NCI-H82 (cell line): ENCODE measurements around the gene COG4.

ENCODE experiments used
- DNase-seq: peaks from one replicate; lab custom pipeline; 2025; lab: John Stamatoyannopoulos, UW

The COG4 gene

GRCh38 chr16:70526403-70526802 lies 3.0 kb upstream of the COG4 start:
- DNase-seq = no peak

- peak; percentile 37 for DNase-seq
These were observed 1.1 kb upstream of the COG4 start for GRCh38 chr16:70524399-70524825.

DNA sequence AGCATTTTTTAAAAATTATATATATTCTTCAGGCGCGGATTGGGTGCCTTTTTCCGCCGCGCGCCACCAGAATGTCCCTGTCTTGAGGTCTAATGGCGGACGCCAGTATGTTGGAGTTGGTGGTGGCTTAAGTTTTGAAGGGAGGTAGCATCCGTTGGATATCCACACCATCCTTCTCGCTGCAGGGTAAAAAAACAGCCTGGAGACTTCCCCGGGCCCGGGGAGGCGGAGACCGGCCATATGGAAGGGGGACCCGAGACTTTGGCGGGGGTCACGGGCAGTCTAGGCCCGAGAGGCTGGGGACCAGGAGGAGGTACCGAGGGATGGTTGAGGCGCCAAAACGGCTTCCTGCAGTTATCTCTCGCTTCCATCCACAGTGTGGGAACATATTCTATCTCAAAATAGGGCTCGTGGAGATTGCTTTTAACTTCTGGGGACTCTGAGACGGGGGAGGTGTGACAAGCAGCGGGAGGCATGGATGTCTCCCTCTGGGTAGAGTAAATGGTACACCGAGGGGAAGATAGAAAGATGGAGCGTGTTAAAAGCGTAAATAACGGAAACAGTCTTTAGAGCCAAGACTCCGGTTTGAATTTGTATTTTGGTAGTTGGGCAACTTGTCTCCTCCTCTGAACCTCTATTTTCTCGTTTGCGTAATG lies 517 bp upstream of the COG4 start, which contains the start of gene SF3B3:
SF3B3 (plus strand) TSS at position 74 of the 656 bp plus-strand sequence. CDS start 2,841 bp downstream, outside the sequence.
- peak; percentile 87 for DNase-seq

- peak; percentile 2 for DNase-seq
These were observed 908 bp downstream of the COG4 start for GRCh38 chr16:70522216-70523075.

GRCh38 chr16:70520612-70521297 lies 2.6 kb downstream of the COG4 start:
- no peak for DNase-seq

DNA sequence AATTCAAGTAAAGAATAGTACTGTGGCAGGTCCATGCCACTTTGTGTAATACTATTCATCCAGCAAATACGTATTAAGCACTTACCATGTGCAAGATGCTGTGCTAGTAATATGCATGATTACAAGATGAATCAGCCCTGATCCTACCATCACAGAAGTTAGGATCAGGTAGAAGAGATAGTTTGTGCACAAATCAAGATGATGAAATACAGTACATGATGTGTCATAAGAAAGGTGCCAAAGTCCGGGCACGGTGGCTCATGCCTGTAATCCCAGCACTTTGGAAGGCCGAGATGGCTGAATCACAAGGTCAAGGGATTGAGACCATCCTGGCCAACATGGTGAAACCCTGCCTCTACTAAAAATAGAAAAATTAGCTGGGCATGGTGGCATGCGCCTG lies 10.9 kb downstream of the COG4 start:
- no peak for DNase-seq

DNA sequence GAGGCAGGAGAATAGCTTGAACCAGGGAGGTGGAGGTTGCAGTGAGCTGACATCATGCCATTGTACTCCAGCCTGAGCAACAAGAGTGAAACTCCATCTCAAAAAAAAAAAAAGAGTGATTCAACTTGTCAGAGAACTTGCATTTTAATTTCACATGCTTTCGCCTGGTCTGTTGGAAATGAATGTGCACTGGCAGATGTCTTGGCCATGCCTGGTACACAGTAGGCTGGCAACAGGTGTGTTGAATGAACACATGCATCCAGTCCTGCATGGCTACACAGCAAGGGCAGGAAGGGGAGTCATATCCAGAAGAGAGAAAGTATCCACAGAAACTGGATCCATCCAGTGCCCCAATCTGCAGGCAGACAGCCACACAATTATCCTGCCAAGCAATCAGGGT lies 11.5 kb downstream of the COG4 start:
- no peak for DNase-seq

- DNase-seq = no peak
These were observed 13.1 kb downstream of the COG4 start for GRCh38 chr16:70510216-70510615.

DNA sequence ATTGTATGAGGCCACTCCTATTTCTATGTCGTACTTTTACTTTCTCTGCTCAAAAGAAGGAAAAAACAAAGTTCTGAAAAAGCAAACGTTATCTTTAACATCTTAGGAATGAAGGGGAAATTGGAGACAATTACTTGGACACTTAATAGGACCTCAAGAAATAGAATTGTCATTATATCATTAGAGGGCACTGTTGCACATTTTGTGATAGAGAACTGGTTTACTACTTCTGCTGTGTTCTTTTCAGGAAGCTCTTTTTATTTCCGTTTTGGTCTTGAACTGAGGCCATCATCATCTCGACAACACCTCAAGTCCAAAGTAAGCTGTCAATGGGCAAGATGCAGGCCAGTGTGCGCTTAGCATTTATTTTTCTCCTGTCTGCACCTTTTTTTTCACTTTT lies 14.6 kb downstream of the COG4 start:
- no peak for DNase-seq

DNA sequence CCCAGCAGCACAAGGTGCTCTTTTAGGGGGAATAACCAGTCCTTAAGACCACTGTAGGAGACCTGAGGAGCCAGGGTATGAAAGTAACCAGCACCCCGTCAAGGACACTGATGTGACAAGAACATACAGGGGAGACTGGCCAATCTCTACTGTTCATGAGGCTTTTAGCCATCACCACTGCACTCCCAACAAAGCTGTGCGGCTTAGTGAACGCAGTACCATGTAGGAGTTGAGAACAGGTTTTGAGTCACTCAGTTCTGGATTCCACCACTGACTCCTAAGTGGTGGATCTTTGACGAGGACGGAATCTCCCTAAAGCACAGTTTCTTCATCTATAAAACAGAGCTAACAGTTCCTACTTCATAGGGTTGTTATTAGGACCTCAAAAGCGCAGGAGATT lies 26.8 kb downstream of the COG4 start:
- no peak for DNase-seq

DNA sequence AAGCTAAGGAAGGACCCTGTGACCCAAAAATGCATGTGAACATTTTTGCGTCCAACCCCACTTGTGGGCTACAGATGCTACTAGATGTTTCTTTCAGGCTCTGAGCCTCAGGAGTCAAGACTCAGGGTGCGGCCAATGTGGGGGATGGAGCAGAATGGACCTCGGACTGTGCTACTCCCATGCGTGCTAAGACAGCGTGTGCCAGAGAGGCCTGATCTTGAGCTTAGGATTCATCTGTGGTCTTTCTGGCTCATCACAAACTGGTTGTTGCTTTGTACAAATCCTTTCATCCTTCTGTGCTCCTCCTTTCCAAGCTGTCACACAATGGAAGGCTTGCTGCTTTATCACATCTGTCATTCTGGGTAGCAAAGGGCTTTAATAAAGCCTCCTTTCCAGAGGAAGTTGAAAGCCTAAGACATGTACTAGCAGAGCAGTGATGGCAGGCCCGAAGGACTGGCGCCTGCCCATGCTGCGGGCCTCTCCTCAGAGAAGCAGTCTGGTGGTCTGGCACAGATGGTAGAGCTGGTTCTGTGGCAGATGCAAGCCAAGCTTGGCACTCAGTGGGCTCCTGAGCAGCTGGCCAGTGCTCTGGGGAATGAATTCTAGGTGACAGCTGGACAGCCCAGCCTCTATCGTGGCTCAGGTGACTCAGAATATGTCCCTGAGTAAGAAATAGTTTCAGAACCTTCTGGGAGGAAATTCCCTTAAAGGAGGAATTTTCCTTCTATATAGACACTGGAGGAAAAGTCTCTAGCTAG lies 27.8 kb downstream of the COG4 start:
- DNase-seq = peak; percentile 90

DNA sequence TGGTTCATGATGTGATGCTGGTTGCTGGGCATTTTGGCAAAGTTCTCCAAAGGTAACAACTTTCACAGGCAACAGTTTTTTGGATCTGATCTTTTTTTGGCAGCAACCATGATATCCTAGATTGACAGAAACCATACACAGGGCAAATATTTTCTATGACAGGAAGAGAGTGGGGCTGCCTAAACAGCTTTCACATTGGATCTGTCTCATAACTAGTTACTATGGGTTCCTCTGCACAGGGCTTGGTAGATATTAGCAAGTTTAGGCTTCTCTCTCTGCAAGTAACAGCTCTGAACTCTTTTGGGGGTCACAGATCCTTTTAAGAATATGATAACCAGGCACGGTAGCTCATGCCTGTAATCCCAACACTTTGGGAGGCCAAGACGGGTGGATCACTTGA lies 28.6 kb downstream of the COG4 start:
- DNase-seq = no peak

DNA sequence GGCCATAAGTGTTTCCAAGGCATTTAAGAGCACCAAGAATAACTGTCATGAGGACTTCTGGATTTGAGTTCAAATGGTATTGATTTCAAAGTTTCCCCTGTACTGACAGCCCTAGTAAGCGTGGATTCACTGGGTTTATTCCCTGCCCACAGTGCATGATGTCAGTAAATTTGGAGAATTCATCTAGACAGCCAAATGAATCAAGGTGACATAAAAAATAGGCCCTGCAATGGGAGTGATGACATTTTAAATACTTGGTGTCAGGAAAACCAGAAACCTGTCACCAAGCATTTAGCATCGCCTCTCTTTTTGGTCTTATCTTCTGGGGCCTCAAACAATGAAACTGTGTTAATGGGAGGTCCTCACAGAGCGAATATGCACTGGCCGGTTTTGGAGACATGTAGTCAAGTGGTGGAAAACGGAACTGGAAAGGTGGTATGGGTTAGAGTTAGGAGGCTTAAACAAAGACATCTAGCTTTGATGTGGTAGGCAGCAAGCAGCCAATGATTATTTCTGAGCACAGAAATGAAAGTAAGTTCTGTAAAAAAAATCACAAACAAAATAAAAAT lies 29.1 kb downstream of the COG4 start:
- DNase-seq = no peak

- DNase-seq = no peak
These were observed 29.6 kb downstream of the COG4 start for GRCh38 chr16:70493802-70494201.

GRCh38 chr16:70490261-70490660 lies 33.1 kb downstream of the COG4 start:
- no peak for DNase-seq

- no peak for DNase-seq
These were observed 38.5 kb downstream of the COG4 start for GRCh38 chr16:70484867-70485266.

DNA sequence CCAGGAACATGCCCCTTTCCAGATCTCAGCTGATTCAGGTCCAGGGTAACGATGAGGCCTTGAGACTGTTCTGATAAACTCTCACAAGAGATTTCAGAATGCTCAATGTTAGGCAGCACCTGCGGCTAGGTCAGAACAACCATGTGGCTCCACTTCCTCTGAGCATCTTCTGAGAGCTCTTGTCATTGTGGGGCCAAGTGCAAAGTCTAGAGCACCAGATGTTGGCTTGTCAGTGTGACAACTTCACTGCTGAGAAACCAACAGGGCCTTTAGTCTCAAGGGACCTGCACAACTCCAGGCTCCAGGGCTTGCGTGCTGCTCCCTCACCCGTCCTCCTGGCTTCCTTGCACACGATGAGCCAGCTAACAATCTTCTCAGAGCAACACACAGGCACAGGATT lies 39.9 kb downstream of the COG4 start:
- no peak for DNase-seq

DNA sequence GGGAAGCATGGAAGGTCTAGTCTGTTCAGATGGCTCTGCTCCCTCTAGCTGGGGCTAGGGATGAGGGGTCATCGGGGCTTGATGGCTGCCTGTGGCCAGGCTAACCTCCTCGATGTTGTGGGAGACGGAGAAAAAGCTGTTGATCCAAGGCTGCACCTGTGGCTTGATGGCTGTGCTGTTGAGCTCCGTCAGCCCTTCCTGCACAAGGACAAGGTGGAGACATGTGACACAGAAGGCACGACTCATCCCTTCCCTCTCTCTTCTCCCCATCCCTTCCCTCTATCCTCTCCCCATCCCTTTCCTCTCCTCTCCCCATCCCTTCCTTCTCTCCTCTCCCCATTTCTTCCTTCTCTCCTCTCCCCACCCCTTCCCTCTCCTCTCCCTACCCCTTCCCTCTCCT lies 40.7 kb downstream of the COG4 start:
- DNase-seq = no peak

GRCh38 chr16:70481929-70482536 lies 41.3 kb downstream of the COG4 start:
- DNase-seq = no peak

DNA sequence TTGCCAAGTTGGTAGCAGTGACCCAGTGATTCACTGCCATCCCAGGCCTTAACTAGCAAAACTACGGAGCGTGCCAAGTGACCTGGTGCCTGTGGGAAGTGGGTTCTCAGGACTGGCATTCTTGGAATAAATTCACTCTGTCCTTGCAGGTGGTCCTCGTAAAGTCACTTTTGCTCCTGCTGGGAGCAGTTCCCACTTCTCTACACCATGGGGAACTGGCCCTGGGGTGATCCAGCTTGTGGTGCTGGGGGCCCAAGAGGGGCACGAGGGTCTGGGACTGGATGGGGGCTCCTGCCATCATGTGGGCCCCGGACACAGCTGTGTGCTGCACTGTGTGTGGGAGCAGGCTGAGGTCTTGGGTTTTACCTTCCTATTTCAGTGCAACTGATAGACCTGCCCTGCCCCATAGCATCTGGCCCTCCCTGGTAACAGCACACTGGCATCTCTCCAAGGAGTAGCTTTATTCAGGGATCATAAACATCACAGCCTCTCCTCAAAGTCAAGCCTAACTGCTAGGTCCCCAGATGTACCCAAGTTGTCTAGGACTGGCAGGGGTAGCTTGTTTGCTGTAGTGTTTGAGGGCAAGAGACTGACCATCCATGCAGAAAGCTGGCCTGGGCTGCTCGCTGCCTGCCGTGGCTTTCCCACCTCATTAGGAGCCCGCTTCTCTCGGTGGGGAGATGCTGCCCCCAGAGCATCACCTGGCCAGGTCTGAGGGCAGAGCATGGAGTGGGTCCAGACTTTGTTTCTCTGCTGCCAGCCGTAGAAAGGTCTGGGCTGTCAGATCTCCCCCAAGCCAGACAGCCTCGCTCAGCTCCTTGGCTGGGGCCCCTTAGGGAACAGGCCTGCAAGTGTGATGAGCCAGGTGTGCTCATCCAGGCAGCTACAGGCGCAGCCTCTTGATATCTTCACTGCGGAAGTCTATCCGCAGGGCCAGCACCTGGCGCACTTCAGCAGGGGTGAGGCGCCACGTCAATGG lies 42.9 kb downstream of the COG4 start:
- no peak for DNase-seq
